HG02623 (cell line): ENCODE data around the gene EEF2.
A peak's percentile ranks its signal among the peaks of the same experiment; 100 is the strongest.
"Not testable (repeated sequence)": the region's sequence is repeated elsewhere in the genome, so short reads cannot be mapped to it uniquely, and the experiment has no call there.

ENCODE experiments used
- ATAC-seq: cut with Tn5 transposase; IDR thresholded peaks from one replicate; pipeline ENCODE4 v1.9.1; 2021; ENCODE audit warnings: moderate library complexity; ENCODE audit not compliant: unreplicated experiment

EEF2 gene

GRCh38 chr19:3970808-3971598, 14.3 kb downstream of the EEF2 start, which contains the start of gene DAPK3:
Gene DAPK3, minus strand, starts transcription at chr19:3971099. Its CDS starts 1,364 bp downstream, at chr19:3969735.
- ATAC-seq: peak; percentile 91

- no peak for ATAC-seq
Observed at GRCh38 chr19:3970313-3970807, 14.9 kb downstream of the EEF2 start.

GRCh38 chr19:3969435-3970312, 15.6 kb downstream of the EEF2 start:
- no peak for ATAC-seq

GRCh38 chr19:3968556-3969434, 16.5 kb downstream of the EEF2 start:
- ATAC-seq: no peak

- ATAC-seq: not testable (repeated sequence)
Observed at GRCh38 chr19:3967983-3968382, 17.3 kb downstream of the EEF2 start.

GRCh38 chr19:3966051-3967017, 18.9 kb downstream of the EEF2 start:
- ATAC-seq: no peak

GRCh38 chr19:3964256-3965194, 20.7 kb downstream of the EEF2 start:
- no peak for ATAC-seq

- ATAC-seq: no peak
Observed at GRCh38 chr19:3963458-3964255, 21.6 kb downstream of the EEF2 start.

GRCh38 chr19:3961007-3961406, 24.3 kb downstream of the EEF2 start:
- ATAC-seq: no peak

- no peak for ATAC-seq
Observed at GRCh38 chr19:3959766-3960131, 25.5 kb downstream of the EEF2 start.

GRCh38 chr19:3958836-3959765, 26.2 kb downstream of the EEF2 start:
- ATAC-seq: no peak

- ATAC-seq: no peak
Observed at GRCh38 chr19:3955688-3956087, 29.6 kb downstream of the EEF2 start.

GRCh38 chr19:3955276-3955675, 30.0 kb downstream of the EEF2 start:
- not testable (repeated sequence) for ATAC-seq

- no peak for ATAC-seq
Observed at GRCh38 chr19:3954107-3954506, 31.2 kb downstream of the EEF2 start.

- ATAC-seq: not testable (repeated sequence)
Observed at GRCh38 chr19:3952755-3953276, 32.4 kb downstream of the EEF2 start.
